ENCODE measurements around the gene KATNAL1. TPM values are rescaled to one million over a fixed set of nuclear protein-coding genes. Genes with fewer than 3 reads are reported as not detected.

Gene KATNAL1
- polyA plus RNA-seq (ENCODE audit: insufficient read depth in 1 of 5, insufficient read length in 5 of 5, low replicate concordance in 1 of 5), result 10 to 100 TPM in 4 of 5 donors, 1 to 10 TPM in 1; 9.5 to 17.3 (median 15.8) TPM
- long read RNA-seq, donor 1, partial matches to known transcripts, result 0 of 1 reads
- long read RNA-seq, donor 1, other reads (novel, unspliced or antisense), result 0 of 1 reads
- long read RNA-seq, donor 2, full-length matches to known transcripts, result 2 of 2 reads
- long read RNA-seq, donor 2, partial matches to known transcripts, result 0 of 2 reads
- long read RNA-seq, donor 2, other reads (novel, unspliced or antisense), result 0 of 2 reads
- long read RNA-seq, donor 3, full-length matches to known transcripts, result 2 of 2 reads
- long read RNA-seq, donor 3, partial matches to known transcripts, result 0 of 2 reads
- long read RNA-seq, donor 3, other reads (novel, unspliced or antisense), result 0 of 2 reads
- long read RNA-seq, donor 4, result 0 reads
- long read RNA-seq, donor 5, full-length matches to known transcripts, result 2 of 2 reads
- long read RNA-seq, donor 5, partial matches to known transcripts, result 0 of 2 reads
- long read RNA-seq, donor 5, other reads (novel, unspliced or antisense), result 0 of 2 reads
- long read RNA-seq, donor 6, full-length matches to known transcripts, result 4 of 4 reads
- long read RNA-seq, donor 6, partial matches to known transcripts, result 0 of 4 reads
- long read RNA-seq, donor 6, other reads (novel, unspliced or antisense), result 0 of 4 reads
- long read RNA-seq, donor 7, full-length matches to known transcripts, result 1 of 1 reads
- long read RNA-seq, donor 7, partial matches to known transcripts, result 0 of 1 reads
- long read RNA-seq, donor 7, other reads (novel, unspliced or antisense), result 0 of 1 reads
- long read RNA-seq, donor 8, result 0 reads

DNA sequence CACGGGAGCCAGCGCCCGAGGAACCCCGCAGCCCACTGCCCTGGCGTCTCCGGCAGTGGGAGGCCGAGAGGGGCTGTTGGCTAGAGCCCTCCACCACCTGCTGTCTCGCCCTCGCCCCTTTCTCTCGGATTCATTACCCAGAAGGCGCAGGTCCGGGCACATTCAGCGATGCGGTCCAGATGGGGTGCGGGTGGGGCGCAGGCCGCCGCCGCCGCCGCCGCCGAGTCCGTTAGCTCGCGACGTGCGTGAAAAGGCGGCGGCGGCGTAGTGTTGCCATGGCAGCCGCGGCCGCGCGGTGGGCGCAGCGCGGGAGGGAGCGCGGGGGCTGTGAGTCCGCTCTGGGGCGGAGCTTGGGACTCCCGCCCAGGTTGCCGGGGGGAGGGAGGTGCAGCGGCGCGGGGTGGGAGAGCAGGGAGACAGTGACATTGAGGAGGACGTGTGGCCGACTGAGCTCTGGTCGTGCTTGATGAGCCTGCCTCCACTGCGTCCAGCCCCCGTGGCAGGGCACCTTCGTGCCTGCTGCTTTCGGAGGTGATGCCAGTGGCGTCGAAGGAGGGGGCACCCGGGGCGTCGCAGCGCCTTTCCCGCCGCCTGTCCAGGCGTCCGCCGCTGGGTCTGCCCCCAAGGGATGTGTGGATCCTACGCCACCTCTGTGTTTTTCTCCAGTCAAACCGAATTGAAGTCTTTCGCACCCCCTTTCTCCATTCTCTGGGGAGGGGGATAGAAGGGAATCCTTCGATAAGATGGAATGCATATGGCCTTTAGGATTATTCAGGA, at the start of gene KATNAL1:
Gene KATNAL1, minus strand, starts transcription at position 358 of the 777 bp plus-strand sequence. CDS start 23,774 bp downstream, outside the sequence.
- DNase-seq, result peak; percentile 72 to 78

DNA sequence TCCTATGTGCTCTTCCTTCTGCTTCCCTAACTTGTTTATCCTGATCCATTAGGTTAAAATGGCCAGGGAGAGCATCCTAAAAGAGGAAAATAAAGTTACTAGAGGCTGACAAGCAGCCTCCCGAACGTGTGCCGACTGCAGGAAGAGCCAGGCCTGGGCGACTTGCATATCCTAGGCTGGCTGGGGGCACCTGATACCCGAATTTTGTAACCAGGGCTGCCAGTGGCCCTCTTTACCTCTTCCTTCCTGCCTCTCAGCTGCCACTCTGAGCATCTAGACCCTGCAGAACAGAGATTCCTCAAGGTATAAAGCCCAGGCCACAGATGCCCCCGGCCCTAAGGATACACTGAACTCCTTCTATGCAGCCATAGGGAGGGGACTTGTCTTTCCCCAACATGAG, 48.5 kb upstream of the KATNAL1 start:
- no peak for DNase-seq

GRCh38 chr13:30355384-30355699, 48.0 kb upstream of the KATNAL1 start:
- DNase-seq, result no peak

DNA sequence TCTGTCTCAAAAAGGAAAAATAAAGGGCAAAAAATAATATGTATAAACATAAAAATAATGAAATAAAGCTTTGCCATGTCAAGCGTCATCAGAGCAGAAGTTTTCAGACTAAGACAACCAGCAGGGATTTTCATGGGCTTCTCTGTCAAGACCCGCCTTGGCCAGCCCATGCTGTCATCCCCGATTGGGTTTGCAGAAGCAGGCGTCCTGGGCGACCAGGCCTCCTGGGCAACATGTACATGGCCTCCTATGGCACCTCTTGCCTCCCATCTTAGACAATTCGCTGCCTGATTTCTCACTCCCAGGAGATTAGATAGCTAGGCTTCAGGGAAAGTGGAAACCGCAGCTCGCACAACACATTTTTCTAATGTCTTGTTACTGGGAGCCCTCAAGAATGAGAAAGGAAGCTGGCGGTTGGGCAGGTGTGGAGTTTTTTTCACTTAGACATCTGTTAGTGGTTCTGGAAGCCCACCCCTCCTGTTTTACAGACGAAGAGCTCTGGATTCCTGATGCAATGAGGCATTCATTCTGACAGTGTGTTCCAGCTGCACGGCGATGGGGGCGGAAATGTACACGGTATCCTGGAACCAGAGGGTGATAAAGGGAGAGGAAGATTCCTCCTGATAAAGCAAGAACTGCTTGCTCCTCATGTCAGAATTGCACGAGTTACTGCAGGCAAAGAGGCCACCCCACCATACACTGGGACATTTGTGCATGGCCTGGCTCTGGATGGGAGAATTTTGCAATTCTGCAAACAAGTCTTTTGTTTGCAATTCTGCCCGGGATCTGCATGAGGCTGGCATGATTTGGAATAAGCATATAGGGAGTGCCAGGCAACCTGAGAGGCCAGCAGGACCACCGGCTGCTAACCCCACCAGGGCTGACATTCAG, 47.4 kb upstream of the KATNAL1 start:
- DNase-seq, result no peak

- DNase-seq, result no peak
These were observed 46.3 kb upstream of the KATNAL1 start for GRCh38 chr13:30353471-30354215.

DNA sequence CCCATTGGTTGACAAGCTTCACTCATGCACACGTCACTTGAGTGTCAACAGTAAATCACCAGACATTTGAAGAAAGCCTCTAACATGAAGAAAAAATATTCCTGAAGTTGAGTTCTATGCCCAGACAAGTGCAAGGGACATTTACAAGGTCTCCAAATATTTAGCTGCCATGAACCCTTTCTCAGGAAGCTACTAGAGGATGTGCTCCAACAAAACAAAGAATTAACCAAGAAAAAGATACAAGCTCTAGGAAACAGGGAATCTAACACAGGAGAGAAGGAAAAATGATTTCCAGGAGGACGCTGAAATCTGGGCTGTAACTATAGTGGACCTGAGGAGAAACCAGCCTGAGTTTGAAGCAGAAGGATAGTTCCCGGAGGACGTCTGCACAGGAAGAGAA, 45.7 kb upstream of the KATNAL1 start:
- no peak for DNase-seq

DNA sequence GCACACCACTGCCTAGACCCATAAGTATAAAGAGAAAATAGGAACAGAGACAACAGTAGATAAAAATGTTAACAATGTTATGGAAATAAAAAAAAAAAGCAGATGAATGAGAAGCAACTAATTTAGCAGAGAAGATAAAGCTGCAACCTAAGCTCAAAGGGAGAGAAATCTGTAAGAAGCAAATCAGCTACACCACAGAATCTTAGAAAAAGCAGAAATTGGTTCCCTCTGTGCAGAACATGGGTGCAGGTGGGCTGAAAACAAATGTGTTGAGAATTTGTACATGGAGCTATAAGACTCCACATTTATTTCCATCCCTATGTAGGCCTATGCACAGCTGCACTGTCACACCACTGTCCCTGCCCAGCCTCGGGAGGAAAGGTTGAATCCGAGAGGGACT, 44.8 kb upstream of the KATNAL1 start:
- DNase-seq, result no peak

DNA sequence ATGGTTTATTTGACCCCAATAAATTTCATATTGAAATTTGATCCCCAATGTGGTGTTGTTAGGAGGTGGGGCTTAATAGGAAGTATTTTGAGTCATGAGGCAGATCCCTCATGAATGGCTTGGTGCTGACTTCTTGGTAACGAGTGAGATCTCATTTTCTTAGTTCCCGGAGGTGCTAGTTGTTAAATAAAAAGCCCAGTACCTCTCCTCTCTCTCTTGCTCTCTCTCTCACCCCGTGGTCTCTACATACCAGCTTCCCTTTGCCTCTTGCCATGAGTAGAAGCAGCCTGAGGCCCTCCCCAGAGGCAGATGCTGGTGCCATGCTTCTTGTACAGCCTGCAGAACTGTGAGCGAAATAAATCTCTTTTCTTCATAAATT, 39.4 kb upstream of the KATNAL1 start:
- DNase-seq, result no peak

DNA sequence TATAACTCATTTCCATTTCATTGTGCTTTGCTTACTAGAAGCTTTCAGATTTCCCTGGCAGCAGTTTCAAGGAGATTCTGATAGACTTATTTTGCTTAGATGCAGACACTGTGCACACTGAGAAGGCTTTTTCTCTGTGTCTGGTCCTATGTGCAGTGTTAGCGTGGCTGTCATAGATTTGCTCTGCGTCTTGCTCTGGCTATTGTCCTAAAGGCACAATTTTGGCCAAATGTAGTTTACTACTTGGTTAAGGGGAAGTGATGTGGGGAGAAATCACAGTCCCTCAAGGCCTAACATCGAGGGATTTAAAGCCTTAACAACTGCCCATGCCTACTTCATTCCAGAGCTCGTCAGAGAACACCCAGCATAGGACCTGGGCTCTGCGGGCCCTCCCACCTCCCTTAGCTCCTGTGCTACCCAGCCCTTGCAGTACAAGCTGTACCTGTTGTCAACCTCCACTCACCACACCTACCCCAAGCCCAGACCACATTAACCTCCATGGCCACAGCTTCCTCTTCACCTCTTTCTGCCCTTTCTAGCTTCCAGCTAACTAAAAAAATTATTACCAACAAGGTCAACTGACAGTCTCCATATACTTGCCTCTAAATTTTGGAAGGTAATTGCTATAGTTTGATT, 38.9 kb upstream of the KATNAL1 start:
- no peak for DNase-seq

DNA sequence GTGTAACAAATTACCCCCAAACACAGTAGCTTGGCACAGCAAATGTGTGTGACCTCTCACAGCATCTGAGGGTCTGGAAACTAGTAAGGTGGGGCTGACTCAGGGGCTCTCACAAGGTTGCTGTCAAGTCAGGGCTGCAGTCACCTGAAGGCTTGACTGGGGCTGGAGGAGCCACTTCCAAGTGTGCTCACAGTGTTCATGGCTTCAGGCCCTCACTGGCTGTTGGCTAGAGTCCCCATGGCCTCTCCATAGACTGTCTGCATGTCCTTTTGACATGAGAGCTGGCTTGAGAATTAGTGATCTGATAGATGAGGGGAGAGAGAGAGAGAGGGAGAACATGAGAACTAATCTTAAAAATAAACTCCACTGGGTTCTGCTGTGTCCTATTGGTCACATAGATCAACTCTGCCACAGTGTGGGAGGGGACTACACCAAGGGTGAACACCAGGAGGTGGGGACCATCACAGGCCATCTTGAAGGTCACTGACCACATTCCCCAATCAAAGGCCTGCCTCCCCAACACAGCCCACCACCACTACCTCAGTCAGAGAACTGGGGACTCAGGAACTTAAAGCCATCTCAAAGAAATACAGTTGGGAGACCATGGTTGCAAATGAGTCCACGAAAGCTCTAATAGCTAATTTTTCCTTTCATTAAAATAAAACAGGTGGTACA, 38.2 kb upstream of the KATNAL1 start:
- DNase-seq, result no peak

- DNase-seq, result peak; percentile 74 to 77
These were observed 34.6 kb upstream of the KATNAL1 start for GRCh38 chr13:30341815-30342570.

- DNase-seq, result no peak
These were observed 33.2 kb upstream of the KATNAL1 start for GRCh38 chr13:30340331-30341250.

- DNase-seq, result no peak
These were observed 32.5 kb upstream of the KATNAL1 start for GRCh38 chr13:30339738-30340330.

- DNase-seq, result no peak
These were observed 31.6 kb upstream of the KATNAL1 start for GRCh38 chr13:30338952-30339351.

DNA sequence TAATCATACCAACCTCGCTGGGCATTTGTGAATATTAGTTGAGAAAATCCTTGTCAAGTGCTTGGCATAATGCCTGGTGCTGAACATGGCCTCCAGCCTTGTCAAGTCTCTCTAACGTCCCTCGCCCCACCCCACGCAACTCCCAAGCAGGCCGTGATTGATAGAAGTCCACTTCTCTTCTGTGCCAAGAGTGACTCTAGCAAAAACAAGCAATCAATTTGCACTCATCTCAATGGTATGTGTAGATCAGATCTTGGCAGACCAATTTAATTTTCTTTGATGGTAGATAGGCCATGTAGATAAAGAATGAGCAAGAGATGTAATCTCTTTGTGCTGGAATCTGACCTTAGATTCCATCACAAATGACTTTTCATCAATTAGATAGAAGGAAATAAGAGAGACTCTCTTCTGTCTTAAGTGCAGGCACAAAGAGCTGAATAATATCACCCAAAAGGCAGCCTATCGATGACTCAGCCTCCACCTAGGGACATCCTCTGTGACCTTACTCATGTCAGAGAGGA, 31.0 kb upstream of the KATNAL1 start:
- DNase-seq, result no peak

GRCh38 chr13:30337061-30337610, 29.8 kb upstream of the KATNAL1 start:
- DNase-seq, result no peak

Measured in right lung (tissue), 10 donors.